ENCODE data around the gene TDRD7.
"Not testable (repeated sequence)": the region's sequence is repeated elsewhere in the genome, so short reads cannot be mapped to it uniquely, and the experiment has no call there.

TDRD7 gene

DNA sequence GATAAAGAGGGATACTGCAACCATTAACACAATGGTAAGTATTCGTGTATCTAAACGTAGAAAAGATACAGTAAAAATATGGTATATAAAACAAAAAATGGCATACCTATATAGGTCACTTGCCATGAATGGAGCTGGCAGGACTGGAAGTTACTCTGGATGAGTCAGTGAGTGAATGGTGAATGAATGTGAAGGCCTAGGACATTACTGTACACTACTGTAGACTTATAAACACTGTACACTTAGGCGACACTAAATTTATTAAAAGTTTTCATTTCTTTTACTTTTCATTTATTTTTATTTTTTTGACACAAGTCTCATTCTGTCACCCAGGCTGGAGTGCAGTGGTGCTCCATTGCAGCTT lies 14.1 kb downstream of the TDRD7 start:
- DNase-seq (ENCODE audit: low read depth in 2 of 2, low spot score in 1 of 2), result no peak

DNA sequence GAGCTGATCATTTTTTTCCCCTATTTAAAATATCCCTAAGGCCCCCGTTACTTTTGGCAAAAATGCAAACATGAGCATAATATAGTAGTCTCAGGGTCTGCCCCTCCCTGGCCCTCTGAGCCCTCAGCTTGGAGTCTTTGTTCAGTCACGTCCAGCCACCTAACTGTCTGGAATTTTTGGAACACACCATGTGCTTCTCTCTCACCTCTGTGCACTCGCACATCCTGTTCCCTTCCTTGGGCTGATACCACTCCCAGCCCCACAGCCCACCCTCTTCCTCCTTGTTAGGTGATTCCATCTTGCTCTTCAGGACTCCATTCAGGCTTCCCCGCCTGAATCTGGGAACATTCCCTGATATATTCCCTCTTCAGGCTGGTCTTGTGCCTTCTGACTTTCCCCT lies 16.0 kb downstream of the TDRD7 start:
- DNase-seq (ENCODE audit: low read depth in 2 of 2, low spot score in 1 of 2), result no peak

- DNase-seq (ENCODE audit: low read depth in 2 of 2, low spot score in 1 of 2), result no peak
These were observed 18.6 kb downstream of the TDRD7 start for GRCh38 chr9:97430316-97431043.

DNA sequence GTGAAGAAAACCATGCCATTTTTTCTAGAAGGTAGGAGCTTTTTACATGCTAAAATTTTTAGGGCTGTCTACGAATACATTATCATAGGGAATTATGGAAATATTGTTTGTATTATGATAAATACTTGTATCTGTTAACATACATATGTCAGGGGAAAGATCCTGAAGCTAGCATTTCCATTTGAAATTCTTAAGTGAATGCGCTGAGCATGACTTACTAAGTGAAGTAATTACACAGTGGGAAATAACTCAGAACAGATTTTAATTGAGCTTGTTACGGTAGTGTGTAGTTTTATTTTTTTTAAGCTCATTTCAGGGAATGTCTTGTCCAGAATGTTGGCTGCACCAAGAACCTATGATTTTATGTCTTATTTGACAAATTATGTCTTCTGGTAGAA lies 19.1 kb downstream of the TDRD7 start:
- DNase-seq (ENCODE audit: low read depth in 2 of 2, low spot score in 1 of 2), result no peak

DNA sequence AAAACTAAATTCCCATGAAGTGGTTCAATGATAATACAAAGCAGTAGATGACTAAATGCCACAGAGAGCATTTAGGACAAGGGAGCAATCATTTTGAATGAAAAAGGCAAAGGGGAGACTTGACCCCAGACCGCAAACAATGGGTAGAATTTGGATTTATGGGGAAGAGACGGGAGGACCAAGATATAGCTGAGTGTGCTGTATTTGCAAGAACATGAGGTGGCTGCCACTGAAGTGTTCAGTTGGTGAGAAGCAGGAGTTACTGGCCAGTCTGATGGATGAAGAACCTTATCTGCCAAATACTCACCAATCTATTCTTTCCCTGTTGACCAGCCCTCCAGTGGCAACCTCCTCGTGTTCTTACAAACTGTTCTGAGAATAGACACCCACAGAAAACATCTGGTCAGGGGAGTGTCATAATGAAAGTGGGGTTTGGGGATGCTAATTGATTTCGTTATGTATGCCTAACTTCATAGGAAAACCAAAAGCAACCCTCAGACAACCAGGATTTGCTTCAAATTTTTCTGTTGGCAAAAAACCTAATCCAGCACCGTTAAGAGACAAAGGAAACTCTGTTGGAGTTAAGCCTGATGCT lies 19.8 kb downstream of the TDRD7 start:
- no peak for DNase-seq (ENCODE audit: low read depth in 2 of 2, low spot score in 1 of 2)

GRCh38 chr9:97437051-97437600 lies 25.2 kb downstream of the TDRD7 start:
- DNase-seq (ENCODE audit: low read depth in 2 of 2, low spot score in 1 of 2), result no peak

GRCh38 chr9:97438257-97438656 lies 26.4 kb downstream of the TDRD7 start:
- DNase-seq (ENCODE audit: low read depth in 2 of 2, low spot score in 1 of 2), result no peak

DNA sequence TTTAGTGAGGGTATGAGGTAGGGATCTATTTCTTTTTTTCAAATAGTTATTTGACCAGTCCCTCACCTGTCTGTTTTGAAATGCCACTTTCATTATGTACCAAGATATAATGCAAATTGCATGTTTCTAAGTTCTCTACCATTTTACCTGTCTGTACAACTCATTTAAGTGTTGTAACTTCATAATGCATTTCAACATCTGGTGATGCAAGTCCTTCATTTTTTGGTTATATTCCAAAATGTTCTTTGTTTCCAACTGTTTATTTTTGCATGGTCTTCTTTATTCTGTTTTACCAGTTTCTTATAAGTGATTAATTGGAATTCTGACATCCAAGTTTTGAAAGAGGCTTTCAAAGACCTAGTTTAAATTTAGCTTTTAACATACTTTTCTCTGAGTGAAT lies 26.8 kb downstream of the TDRD7 start:
- DNase-seq (ENCODE audit: low read depth in 2 of 2, low spot score in 1 of 2), result no peak

- DNase-seq (ENCODE audit: low read depth in 2 of 2, low spot score in 1 of 2), result no peak
These were observed 28.3 kb downstream of the TDRD7 start for GRCh38 chr9:97440160-97440559.

- DNase-seq (ENCODE audit: low read depth in 2 of 2, low spot score in 1 of 2), result no peak
These were observed 29.8 kb downstream of the TDRD7 start for GRCh38 chr9:97441729-97442128.

GRCh38 chr9:97445119-97445701 lies 33.3 kb downstream of the TDRD7 start:
- DNase-seq (ENCODE audit: low read depth in 2 of 2, low spot score in 1 of 2), result no peak

GRCh38 chr9:97447001-97447400 lies 35.1 kb downstream of the TDRD7 start:
- DNase-seq (ENCODE audit: low read depth in 2 of 2, low spot score in 1 of 2), result no peak

GRCh38 chr9:97453573-97453972 lies 41.7 kb downstream of the TDRD7 start:
- DNase-seq (ENCODE audit: low read depth in 2 of 2, low spot score in 1 of 2), result not testable (repeated sequence)

DNA sequence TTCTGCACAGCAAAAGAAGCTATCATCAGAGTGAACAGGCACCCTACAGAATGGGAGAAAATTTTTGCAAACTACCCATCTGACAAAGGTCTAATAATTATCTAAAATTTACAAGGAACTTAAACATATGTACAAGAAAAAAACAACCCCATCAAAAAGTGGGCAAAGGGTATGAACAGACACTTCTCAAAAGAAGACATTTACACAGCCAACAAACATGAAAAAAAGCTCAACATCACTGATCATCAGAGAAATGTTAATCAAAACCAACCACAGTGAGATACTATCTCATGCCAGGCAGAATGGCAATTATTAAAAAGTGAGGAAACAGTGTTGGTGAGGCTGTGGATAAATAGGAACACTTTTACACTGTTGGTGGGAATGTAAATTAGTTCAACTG lies 44.9 kb downstream of the TDRD7 start:
- not testable (repeated sequence) for DNase-seq (ENCODE audit: low read depth in 2 of 2, low spot score in 1 of 2)

DNA sequence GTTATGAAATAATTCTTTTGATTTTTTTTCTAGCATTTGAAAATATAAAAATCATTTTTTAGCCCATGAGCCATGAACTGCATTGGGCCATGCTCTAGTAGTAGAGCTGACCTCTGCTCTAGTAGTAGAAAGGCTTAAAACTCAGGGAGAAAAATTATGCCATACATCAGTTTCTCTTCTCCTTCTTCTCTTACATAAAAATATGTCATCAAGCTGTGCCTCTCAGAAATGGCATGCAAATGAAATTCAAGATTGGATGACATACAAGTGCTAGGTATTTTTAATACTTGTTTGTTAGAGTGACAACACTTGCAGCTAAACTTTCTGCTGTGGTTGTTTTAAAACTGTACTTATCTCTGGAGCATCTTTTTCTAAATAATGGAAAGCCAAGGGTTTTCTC lies 47.4 kb downstream of the TDRD7 start:
- no peak for DNase-seq (ENCODE audit: low read depth in 2 of 2, low spot score in 1 of 2)

GRCh38 chr9:97462159-97462558 lies 50.3 kb downstream of the TDRD7 start:
- no peak for DNase-seq (ENCODE audit: low read depth in 2 of 2, low spot score in 1 of 2)

- no peak for DNase-seq (ENCODE audit: low read depth in 2 of 2, low spot score in 1 of 2)
These were observed 51.0 kb downstream of the TDRD7 start for GRCh38 chr9:97462914-97463313.

GRCh38 chr9:97468658-97469448 lies 57.0 kb downstream of the TDRD7 start:
- no peak for DNase-seq (ENCODE audit: low read depth in 2 of 2, low spot score in 1 of 2)

DNA sequence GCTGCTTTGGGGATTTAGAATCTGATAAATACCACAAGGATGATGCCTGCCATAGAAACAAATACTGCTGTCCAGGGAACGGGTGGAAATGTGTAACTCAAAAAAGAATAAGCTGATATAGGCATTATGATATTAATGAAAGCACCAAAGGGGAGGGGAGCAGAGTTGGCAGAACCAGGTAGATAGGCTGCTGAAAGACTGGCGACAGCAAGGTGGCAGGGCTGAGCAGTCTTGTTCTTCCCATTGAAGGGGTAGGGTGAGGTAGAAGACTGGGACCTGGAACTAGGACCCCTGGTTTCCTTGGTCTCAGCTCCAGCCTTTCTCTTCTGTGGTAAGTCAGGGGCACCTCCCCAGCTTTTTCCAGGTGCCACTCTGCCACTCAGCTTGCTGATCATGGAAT lies 58.2 kb downstream of the TDRD7 start:
- no peak for DNase-seq (ENCODE audit: low read depth in 2 of 2, low spot score in 1 of 2)

- DNase-seq (ENCODE audit: low read depth in 2 of 2, low spot score in 1 of 2), result no peak
These were observed 61.8 kb downstream of the TDRD7 start for GRCh38 chr9:97473717-97474116.

GRCh38 chr9:97474372-97474925 lies 62.6 kb downstream of the TDRD7 start:
- no peak for DNase-seq (ENCODE audit: low read depth in 2 of 2, low spot score in 1 of 2)
